Central memory CD4-positive, alpha-beta T cell (primary cell): ENCODE results near the gene DNASE1L2.

Experiments
- DNase-seq: peaks from one replicate; pipeline ENCODE4 v3.0.0; 2022

DNASE1L2 gene

DNA sequence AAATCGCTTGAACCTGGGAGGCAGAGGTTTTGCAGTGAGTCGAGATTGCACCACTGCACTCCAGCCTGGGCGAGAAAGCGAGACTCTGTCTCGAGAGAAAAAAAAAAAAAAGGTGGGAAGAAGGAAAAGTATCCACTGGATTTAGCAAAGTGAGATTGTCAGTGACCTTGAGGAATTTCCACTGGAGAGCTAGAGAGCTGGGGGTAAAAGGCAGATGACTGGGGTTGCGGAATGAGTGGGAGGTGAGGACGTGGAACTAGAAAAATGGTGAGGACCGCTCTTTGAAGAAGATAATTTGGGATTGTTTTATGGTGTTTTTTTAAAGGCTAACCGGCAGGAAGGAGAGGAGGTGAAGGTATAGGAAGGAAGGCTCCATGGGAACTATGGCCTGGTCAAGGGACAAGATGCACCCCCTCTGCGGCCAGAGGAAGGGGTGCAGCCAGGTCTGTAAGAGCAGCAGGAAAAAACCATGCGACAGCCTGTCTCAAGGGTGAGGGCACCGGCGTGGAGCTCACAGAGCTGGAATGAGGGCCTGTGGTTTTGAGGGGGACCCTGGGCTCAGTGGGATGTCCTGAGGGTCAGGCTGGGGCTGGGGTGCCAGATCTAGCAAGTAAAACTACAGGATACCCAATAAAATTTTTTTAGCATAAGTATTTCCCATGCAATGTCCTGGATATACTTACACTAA, 31.7 kb upstream of the DNASE1L2 start:
- DNase-seq: no peak

DNA sequence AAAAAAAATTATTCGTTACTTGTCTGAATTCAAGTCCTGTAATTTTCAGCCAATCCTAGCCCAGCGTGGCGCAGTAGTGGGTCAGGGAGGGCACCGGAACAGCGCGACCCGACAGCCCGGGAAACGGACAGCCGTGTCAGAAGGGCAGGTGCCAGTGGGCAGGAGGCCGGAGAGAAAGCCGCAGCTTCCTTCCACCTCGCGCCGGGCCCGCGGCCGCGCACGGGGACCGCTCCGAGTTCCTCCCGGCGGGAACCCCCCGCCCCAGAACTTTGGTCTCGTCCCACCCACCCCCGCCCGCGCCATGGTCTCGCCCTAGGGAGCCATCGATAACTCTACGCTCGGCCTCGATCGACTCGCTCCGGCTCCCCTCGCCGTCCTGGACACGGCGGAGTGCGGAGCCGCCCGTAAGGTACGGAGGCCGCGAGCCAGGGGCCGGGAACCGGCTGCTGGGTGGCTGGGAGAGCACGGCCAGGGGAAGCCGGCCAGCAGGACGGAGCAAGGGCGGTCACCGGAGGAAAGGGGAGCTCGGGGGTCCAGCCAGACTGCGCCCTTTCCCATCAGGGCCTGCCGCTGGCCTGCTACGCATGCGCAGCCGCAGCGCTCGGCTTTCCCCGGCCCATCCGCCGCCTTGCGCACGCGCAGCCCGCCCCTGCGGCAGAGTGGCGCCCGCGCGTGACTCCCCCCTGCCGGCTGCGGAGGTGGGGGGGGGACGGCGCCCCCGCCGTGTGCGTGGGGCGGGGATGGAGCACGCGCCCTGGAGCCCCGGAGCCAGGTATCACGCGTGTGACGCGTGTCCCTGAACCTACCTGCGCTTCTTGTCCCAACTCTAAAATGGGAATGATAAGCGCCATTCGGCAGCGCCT, 30.9 kb upstream of the DNASE1L2 start, which contains the start of gene MLST8:
Gene MLST8 (plus strand): TSS at position 351 of the 863 bp plus-strand sequence. CDS start 632 bp downstream, outside the sequence.
- DNase-seq: peak; percentile 96

DNA sequence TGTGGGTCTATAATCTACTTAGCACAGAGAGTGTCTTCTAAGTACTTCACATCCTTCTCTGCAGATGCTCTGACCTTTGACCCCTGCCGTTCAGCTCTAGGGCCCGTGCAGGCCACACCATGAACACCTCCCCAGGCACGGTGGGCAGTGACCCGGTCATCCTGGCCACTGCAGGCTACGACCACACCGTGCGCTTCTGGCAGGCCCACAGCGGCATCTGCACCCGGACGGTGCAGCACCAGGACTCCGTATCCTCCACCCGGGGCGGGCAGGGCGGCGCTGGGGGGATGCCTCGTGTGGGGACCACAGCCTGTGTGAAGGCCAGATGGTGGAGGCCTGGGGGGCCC, 30.3 kb upstream of the DNASE1L2 start:
- DNase-seq: no peak

DNA sequence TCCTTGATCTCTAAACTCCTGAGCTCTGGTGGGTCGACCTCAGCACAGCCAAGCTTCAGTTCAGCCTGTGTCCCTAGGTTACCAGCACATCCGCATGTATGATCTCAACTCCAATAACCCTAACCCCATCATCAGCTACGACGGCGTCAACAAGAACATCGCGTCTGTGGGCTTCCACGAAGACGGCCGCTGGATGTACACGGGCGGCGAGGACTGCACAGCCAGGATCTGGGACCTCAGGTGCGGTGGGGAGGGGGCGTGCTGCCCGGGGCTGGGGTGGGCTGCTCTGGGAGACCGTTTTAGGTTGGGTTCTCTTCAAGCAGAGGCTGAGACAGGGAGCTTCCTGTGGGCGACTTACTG, 29.8 kb upstream of the DNASE1L2 start:
- no peak for DNase-seq

DNA sequence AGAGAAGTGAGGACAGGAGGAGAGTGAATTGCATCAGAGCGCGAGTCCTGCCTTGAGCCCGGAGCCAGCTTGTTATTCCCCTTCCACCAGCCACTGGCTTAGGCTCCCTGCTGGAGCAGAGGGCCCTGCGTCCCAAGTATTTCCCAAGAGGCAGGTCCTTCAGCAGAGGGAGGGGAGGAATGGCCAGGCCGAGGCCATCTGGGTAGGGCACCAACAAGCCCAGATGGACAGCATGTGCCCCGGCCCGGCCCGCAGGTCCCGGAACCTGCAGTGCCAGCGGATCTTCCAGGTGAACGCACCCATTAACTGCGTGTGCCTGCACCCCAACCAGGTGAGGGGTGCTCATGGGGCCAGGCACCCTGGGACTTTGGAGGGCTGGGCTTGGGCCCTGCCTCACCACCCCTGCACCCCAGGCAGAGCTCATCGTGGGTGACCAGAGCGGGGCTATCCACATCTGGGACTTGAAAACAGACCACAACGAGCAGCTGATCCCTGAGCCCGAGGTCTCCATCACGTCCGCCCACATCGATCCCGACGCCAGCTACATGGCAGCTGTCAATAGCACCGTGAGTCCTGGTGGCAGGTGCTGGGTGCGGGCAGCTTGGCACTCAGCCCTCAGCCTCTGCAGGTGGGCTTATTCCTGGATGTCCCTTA, 29.3 kb upstream of the DNASE1L2 start:
- DNase-seq: no peak

DNA sequence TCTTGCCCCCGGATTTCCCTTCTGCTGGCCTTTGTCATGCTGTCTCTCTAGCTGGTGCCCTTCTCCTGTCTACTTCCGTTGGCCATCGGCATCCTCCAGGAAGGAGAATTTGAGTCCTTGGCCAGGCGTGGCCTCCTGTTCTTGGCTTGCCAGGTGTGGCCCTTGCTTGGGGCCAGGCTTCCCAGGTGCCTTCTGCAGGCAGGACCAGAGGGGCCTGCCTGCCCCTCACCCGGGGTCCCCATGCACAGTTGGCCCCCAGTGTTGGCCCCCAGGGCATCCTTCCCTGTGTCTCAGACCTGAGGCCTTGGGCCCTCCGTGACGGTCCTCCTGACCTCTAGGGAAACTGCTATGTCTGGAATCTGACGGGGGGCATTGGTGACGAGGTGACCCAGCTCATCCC, 28.4 kb upstream of the DNASE1L2 start:
- DNase-seq: no peak

DNA sequence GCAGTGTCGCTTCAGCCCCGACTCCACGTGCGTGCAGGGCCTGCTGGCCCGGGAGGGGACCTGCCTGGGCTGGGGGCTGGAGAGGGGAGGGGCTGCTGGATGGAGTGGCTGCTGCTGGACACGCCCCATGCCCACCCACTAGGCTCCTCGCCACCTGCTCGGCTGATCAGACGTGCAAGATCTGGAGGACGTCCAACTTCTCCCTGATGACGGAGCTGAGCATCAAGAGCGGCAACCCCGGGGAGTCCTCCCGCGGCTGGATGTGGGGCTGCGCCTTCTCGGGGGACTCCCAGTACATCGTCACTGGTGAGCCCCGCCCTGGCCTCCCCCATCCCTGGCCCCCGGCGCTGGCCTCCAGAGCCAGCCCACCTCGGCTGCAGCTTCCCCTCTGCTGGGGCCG, 27.9 kb upstream of the DNASE1L2 start:
- no peak for DNase-seq

DNA sequence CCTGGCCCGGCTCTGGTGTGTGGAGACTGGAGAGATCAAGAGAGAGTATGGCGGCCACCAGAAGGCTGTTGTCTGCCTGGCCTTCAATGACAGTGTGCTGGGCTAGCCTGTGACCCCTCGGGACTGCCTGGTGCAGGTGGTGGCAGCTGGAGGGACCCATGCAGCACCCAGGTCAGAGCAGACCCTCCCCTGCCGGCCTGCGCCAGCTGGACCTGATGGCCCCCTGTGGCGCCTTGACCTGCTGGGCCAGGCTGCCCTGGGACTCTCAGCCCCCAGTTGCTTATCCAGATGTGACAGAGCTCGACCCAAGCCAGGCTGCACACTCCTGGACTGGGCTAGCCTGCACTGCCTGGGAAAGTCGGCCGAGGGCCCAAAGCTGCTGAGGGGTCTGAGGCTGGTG, 27.5 kb upstream of the DNASE1L2 start:
- no peak for DNase-seq

DNA sequence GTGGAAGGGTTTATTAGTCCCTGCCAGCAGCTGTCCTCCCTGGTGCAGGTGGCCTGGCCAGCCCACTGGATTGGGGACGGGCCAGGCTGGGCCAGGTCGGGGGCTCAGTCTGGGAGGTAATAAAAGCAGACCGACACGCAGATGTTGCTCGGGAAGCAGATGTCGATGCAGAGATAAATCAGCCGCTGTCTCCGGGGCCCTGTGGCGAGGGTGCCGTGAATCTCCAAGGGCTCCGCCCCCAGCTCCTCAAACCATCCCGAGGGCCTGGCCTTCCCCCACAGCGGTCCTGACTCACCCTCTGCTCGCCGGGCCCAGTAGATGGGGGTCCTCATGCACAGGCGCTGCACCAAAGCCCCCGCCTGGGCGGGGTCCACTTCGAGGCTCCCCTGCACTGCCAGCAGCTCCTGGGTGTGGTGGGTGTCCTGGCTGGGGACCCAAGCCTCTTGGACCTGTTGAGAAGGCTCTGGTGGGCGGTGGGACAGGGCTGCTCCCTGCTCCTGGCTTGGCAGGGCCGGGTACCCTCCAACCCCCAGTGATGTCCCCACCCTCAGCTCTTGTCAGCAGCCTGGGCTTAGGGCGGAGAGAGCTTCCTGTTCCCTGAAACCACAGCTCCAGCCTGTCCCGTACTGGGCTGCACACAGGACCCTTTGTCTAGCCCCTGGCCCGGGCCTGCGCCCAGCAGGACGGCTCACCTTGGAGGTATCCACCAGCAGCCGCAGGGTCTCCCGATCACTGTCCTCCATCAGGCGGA, 26.8 kb upstream of the DNASE1L2 start:
- DNase-seq: no peak

DNA sequence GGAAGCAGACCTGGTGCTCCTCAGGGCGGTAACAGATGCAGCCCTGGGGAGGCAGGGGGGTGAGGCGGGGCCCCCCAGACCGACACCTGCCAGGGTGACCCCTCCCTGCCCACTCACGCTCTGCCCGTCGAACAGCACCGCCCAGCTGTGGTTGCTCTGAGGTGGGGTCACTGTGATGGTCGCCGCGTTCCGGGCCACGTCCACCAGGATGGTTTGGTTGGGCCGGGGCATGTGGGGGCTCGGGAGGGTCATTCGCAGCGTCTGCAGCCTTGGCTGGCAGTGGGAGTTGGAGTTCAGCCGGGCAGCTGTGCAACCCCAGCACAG, 26.3 kb upstream of the DNASE1L2 start:
- no peak for DNase-seq

DNA sequence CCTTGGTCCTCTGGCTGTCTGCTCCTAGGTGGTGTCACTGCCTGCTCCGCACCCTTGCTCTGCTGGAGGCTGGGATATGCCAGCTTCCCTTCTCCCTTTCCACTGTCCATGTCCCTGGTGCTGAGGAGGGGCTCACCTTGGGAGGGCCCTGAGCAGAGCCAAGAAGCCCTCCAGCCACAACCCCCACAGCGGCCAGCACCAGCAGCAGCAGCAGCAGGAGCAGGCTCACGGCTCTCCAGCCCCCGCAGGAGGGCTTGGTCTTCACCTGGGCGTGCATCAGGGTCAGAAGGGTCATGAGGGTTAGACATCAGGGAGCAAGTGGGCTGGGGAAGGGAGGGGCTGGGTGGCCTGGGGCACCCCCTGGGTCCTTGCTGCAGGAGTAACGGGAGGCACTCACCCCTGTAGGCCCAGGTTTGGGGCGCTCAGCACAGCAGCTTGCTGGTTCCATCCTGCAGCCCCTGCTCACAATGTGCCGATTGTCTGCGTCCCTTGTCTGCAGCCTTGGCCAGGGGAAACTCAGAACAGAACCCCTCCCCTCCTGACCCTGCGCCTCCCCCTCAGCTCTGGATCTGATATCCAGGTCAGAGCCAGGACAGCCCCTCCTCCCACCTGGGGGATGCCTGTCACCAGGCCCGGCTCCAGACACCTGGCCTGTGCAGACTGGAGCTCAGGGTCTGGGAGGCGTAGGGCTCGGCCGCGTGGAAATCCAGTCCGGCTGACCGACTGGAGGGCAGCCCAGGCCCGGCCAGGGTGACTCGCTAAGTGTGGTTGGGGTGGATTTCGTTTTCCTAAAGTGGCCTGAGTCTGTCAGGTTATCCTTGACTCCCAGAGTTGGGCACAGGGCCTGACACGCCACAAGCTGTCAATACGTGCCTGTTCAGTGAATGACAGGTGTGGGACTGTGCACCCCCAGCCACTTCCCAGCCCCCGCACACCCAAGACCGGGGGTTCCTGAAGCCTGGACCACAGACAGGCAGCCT, 25.6 kb upstream of the DNASE1L2 start, which contains the start of gene BRICD5:
Gene BRICD5 (minus strand): TSS at position 478 of the 980 bp plus-strand sequence. CDS start 30 bp downstream, at position 448.
- DNase-seq: no peak

DNA sequence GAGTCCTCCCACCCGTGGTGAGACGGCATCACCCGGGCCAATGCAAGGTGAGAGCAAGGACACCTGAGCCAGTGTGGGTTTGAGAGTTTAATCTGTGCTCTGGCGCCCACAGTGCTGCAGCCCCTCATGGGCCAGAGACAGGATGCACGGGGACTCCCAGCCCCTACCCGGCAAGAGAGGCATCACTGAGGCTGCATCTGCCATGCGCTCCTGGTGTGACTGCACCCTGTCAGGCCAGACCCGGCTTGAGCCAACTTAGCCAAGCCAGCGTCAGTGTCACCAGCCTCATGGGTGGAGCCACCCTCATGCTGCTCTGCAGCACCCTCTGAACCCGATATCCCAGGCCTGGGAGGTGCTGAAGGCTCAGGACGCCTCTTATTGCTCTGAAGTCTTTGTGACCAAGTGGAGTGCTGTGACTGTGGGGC, 24.3 kb upstream of the DNASE1L2 start:
- DNase-seq: no peak

DNA sequence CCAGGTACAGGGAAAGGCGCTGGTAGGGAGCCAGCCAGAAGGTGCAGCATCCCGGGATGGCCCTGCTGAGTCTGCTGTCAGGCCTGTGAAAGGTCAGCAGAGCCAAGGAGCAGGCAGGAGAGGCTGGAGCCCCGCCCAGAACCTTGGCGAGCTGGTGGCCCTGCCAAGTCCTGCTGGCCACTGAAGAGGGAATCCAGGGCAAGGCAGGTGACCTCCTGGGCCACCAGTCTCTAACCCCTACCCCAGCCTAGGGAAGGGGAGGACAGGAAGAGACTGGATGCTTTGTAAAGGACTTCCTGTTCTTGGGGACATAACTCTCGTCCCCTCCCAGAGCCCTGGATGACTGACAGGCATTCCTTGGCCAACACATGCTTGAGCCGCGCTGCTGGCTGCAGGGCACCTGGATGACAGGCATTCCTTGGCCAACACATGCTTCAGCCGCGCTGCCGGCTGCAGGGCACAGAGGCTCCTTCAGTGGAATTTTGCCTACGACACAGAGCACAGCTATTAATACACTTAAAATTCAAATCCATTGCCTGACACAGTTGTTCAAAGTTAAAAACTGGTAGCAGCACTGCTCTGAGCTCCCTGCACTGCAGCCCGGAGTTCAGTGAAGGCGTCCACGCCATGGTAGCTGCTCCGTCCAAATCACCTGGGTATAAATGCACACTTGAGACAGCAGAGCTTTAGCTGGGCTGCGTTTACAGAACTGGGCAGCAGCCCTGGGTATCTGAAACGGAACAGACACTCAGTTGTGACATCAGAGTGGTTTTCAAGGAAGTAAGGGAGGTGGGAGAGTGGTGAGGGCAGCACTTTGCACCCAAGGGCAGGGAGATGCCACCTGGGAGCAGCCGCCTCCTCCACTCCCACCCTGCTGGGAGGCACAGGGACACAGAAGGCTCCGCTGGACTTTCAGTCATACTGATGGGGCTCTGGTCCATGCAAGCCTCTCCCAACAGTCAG, 23.6 kb upstream of the DNASE1L2 start:
- DNase-seq: no peak

DNA sequence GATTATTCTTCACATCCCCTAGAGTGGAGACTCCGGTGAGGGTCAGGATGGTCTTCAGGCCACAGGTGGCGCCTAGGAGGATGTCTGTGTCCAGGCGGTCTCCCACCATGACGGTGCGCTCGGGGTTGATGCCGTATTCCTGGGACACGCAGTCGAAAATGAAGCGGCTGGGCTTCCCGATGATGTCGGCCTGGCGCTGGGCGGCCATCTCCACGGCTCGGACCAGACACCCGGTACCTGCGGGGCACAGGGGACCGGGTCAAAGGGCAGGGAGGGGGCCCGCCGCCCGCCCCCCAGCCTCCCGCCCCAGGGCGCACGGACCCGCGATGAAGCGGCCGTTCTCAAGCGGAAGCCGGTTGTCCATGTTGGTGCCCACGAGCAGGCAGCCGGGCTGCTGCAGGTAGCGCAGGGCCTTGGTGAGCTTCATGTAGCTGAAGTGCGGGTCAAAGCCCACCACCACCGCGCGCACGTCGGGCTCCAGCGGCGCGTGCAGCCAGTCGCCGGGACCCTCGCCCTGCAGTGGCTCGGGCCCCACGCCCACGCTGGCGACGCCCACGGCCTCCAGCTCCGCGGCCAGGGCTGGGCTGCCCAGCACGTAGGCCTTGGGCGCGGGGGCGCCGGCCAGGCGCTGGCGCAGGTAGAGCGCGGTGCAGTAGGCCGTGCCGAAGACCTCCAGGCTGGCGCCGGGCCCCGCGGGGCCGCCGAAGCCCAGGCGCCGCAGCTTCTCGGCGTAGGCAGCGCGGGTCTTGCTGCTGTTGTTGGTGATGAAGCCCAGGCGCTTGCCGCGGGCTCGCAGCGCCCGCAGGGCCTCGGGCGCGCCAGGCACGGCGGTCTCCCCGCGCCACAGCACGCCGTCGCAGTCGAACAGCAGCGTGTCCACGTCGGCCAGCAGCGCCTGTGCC, 22.2 kb upstream of the DNASE1L2 start:
- DNase-seq: no peak

DNA sequence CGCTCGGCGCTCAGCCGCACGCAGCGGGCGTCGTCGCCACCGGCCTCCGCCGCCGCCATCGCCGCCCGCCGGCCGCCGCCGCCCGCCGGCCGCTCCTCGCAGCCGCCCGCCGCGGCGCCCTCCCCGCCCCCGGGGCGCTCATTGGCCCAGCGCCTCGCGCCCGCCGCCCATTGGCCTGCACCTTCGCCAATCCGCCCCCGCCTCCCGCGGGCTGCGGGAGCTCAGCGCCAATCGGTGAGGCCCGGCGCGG, 21.6 kb upstream of the DNASE1L2 start, which contains the start of gene PGP:
Gene PGP (minus strand): TSS at position 122 of the 250 bp plus-strand sequence. CDS start 63 bp downstream, at position 59.
- DNase-seq: no peak

DNA sequence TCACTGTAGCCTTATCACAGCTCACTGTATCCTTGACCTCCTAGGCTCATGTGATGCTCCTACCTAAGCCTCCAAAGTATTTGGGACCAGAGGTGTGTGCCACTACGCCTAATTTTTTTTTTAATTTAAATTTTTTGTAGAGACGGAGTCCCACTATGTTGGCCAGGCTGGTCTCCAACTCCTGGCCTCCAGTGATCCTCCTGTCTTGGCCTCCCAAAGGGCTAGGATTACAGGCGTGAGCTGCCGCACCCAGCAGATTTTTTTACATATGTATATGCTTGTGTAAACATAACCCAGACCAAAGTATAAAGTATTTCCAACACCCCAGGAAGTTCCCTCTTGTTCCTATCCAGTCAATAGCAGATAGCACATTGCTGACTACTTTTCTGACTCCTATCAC, 19.9 kb upstream of the DNASE1L2 start:
- DNase-seq: no peak

DNA sequence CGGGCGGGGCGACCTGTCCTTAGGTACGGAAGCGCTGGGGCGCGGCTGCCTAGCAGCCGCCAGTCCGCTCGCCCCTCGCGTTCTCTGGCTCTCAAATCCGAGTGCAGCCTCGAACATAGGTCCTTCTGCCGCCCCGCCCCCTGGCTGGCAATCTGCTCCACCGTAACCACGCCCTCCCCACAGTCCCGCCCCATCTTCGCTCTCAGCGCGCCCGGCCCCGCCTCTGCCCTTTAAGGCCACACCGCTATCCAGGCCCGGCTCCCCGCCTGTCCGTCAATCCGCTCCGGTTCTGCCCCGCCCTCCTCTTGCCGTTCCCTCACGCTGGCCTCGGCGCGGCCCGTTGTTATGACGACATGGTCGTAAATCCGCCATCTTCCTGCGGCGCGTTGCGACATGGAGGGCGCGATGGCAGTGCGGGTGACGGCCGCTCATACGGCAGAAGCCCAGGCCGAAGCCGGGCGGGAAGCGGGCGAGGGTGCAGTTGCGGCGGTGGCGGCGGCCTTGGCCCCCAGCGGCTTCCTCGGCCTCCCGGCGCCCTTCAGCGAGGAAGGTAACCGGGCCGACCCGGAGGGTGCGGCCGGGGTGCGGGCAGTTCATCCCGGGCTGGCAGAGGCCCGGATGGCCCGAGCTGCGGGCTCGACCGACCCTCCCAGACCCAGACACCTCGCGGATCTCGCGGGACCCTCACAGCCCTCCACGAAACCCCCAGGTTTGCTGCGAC, 12.9 kb upstream of the DNASE1L2 start, which contains the start of gene E4F1:
Gene E4F1 (plus strand): TSS at position 371 of the 721 bp plus-strand sequence. CDS start 23 bp downstream, at position 394.
- peak; percentile 99 for DNase-seq

DNA sequence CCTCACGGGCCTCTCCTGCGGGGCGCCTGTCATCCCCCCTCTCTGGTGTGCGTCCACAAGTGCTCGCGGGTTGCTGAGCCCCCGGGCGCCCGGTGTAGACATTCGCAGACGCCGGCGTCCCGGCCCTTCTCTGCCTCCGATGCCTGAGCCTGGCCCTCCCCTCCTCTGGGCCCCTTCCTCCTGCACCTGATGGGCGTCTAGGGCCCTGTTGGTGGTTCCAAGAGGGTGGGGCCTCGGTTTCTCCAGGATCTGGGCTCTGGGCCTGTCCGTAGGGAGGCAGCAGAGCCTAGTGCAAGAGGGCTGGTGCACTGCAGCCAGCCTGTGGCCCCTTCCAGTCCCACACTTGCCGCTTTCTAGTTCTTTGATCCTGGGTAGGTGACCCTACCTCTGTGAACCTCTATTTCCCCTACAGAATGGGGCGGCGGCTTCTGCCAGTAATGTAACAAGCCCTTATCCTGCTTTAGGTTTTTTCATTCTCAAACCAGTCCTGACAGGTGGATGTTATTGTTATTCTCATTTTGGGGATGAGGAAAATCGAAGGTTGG, 12.2 kb upstream of the DNASE1L2 start:
- no peak for DNase-seq
